HG02678 (cell line): ENCODE results near the gene SF3B6.
"Not testable (repeated sequence)": the region's sequence is repeated elsewhere in the genome, so short reads cannot be mapped to it uniquely, and the experiment has no call there.

ENCODE experiments used
- ATAC-seq: cut with Tn5 transposase; IDR thresholded peaks from one replicate; pipeline ENCODE4 v1.9.1; 2021; ENCODE audit warnings: mild to moderate bottlenecking, moderate library complexity; ENCODE audit not compliant: unreplicated experiment

The SF3B6 gene, protein sequence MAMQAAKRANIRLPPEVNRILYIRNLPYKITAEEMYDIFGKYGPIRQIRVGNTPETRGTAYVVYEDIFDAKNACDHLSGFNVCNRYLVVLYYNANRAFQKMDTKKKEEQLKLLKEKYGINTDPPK

DNA sequence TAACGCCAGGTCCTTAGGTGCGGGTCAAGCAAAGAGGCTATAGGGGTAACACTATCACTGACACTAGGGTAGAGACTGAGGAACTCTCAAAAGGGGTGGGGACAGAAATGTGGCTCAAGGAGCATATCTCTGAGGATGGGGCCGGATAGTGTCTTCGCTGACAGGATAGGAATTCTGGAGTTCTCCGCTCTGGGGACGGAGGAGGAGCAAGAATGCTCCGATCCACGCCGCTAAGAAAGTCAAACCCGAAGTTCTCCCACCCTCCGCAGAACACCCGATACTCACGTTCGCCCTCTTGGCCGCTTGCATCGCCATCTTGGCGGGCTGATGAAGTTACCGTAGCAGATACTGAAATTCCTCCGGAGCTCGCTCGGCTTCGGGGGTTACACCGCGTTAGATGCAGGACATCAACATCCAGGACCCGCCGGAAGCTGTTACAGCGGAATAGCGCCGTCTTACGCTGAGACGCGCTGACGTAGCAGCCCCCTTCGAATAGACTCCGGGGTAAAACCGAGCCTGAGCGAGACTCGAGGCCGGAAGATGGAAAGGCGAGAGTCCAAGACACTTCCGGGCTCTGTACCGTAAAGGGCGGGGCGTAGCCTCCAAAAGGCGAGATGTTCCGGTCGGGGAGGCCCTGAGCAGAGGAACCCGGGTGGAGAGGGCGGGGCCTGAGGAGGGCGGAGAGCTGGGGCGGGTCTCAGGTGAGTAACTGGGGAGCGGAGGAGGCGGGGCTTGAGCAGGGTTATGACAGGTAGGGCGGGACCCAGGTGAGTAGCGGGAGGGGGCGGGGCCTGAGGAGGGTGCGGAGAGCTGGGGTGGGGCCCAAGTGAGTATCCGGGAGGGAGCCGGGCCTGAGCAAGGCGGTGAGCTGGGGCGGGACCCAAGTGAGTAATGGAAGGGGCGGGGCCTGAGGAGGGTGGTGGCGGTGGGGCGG is at the start of gene SF3B6:
TSS of gene SF3B6 (minus strand) at position 412 of the 934 bp plus-strand sequence. CDS start at position 315, 97 bp downstream.
- ATAC-seq = peak; percentile 95

DNA sequence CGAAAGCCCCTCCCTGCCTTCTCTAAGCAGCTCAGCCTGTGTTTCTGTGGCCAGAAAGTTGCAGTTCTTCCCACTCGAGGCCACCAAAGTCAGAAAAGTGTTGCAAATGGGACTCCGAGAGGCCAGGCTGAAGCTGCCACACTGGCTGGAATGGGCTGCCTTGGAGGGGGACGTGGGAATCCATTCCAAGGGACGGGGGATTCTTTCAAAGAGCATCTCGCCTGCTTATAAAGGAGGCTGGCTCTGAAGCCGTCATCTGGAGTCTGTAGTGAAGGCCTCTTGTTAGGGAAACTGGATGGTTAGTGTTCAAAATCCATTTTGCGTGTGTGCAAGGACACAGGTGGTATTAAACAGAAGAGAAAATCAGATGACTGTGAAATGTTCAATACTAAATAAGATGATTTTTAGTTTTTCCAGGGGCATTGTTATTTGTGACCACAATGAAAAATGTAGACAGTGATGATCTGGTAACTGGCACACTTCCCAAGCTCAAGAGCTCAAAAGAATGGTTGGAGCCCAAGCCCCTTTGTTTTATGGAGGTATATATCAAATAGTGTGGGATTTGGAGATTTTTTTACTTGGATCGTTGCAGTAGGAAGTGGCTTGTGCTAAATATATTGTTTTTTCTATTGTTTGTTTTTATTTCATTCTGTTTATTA is 47.9 kb upstream of the SF3B6 start:
- ATAC-seq = peak; percentile 5

DNA sequence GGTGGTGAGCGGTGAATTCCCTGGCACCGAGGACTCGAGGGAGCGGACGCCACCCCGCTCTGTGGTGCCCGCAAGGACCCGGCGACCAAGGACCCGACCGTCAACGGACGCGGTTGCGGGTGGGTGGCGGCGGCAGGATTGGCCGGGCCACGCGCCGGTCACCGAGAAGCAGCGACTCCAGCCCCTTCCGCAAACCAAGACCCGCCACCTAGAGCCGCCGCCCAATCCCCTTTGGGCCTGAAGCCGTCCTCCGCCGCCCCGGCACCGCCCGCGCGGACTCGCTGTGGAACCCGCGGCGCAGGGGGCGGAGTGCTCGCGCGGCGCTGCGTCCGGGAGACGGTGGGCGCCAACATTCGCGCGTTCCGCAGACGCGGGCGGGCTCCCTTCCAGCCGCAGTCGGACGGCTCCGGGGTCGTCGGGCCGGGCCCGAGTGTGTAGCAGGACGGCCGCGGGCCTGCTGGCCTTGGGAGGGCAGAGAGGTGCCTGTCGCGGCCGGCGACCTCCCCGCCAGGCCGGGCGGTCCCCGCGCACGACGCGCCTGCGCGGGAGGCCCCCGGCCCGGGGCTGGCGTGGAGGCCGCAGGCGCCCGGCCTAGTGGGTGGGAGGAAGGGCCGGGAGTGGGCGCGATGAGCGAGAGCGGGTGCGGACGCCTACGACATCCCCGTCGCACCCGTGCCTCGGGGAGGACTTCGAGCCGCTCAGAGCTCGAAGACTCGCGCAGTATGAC is 47.2 kb upstream of the SF3B6 start, which contains the start of the genes FAM228B and PFN4:
TSS of gene FAM228B (plus strand) at position 275 of the 727 bp plus-strand sequence. CDS start 893 bp downstream, outside the sequence.
TSS of gene PFN4 (minus strand) at position 140 of the 727 bp plus-strand sequence. CDS start 799 bp downstream, outside the sequence.
- peak; percentile 90 for ATAC-seq

DNA sequence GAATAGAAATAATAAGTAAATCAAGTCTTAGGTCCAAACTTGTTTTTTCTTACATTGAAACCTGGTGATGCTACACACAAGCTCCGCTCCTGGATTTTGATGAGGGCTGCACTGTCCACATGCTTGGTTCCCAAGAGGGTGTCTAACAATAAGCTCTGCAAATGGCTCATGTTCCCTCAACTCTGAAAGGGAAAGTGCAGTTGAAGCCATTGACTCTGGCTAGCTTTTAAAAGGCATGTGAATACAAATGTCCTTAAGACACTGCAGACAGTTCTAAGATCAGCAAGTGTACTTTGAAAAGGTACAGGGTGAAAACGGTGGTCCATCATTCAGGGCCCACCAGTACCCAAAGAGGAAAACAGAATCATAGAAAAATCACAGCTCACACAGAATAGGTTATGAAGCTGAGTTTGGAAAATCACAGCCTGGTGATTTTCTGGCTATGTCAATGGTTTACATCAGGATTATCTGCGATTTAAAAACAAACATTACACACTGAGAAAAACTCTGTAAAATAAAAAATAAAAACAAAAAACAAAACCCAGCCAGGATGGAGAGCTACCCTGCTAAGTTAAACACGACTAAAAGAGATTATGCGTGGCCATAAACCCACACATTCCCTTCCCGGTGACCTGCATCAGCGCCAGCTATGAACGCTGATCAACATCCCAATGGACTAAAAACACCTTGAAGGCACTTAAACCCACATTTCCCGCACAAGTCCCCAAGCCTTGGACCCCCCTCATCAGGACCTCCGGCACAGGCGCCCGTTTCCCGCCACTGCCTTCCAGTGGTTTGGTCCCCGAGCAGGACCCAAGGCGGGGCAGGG is 46.5 kb upstream of the SF3B6 start:
- no peak for ATAC-seq

DNA sequence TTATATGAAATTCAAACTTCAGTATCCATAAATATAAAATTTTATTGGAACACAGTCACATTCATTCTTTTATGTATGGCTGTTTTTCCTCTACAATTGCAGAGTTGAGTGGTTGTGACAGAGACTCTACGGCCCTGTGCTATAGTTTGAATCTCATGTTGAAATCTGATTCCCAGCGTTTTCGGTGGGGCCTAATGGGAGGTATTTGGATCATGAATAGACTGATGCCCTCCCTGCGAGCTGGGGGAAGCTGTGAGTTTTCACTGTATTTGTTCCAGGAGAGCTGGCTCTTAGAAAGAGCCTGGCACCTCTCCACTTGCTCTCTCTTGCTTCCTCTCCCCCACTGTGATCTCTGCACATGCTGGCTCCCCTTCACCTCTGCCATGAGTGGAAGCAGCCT is 45.3 kb upstream of the SF3B6 start:
- no peak for ATAC-seq

DNA sequence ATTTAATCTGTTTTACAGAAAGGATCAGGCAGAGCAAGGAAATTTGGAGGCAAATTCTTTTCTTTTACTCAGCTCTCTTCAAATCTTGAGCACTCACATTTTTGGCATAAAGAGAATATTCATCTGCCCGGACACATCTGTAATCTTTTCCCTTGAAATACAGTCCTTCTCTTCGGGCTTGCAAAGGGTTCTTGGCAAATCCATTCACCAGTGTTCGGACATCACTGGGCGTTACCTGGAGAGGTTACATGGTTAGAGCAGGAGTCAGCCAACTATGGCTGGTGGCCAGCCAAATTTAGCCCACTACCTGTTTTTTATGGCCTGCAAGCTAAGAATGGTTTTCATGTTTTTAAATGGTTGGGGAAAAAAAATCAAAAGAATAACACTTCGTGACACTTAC is 44.9 kb upstream of the SF3B6 start:
- ATAC-seq = no peak

DNA sequence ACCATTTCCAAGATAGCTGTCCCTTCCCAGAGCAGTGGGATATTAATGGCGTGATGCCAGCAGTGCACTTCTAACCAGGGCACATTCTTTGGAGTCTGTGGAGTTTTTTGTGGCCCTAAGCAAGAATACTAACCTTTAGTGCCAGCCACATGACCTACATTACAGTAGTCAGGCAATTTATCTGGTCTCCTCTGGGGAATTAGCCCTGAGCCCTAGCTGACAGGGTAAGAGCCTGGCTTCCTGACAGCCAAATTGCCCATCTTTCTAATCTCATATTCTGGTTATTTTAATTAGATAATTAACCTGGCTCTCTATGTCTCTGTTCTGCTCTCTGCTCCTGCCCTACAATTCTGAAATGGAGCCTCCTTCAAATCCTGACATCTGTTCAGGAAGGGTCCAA is 41.8 kb upstream of the SF3B6 start:
- ATAC-seq = no peak

DNA sequence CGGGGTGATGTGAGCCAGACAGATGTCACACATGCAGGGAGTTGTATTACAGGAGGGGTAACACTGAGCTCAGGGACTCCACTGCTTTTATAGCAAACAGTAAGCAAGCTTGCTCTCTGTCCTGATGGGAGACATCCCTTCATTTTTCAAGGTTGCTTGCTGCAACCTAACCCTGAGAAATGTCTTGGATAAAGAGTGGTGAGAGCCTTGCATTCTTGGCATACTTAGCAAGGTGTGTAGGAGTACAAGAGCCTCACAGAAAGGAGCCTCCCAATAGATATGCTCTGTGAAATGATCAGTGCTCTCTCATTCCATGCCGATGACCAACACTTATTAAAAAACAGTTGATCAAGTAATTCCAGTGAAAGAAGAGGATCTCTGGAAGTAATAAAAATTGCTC is 38.9 kb upstream of the SF3B6 start:
- ATAC-seq = no peak

DNA sequence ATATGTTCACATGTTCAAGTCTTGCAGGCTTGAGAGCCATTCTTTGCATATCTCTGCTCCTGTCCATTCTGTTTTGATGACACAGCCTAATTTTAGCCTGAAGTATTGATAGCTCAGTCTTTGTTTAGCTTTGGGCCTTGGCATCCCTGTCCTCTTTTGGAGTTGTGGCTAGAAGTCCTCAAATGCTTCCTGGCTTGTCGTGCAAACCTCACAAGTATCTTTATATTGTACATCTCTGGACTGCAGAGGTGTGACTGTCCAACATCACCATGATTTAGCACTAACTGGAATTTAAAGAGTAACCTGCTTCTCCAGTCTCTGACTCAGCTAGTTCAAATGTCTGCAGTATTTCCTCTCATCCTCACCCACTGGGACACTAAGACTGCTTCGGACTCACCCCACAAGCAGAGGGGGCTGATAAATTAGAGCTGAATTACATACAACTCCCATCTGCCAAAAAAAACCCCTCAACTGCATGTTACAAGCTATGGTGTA is 35.3 kb upstream of the SF3B6 start:
- no peak for ATAC-seq

DNA sequence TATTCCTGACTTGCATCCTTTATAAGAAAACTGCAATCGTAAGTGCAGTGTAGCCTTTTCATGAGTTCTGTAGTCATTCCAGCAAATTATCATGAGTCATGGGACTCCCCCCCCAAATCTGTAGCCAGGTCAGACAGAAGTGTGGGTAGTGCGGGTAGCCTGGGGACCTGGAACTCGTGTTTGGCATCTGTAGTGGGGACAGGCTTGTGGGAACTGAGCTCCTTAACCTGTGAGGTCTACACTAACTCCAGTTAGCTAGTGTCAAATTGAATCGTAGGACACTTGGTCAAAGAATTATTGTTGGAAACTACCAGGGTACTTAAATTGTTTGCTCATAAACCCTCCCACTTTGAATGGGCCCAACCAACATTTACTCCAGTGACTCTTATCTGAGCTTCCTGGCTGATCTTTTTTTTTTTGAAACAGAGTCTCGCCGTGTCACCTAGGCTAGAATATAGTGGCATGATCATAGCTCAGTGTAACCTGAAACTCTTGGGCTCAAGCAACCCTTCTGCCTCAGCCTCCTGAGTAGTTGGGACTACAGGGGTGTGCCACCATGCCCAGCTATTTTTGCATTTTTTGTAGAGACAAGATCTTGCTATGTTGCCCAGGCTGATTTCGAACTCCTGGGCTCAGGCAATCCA is 34.7 kb upstream of the SF3B6 start:
- ATAC-seq = no peak

DNA sequence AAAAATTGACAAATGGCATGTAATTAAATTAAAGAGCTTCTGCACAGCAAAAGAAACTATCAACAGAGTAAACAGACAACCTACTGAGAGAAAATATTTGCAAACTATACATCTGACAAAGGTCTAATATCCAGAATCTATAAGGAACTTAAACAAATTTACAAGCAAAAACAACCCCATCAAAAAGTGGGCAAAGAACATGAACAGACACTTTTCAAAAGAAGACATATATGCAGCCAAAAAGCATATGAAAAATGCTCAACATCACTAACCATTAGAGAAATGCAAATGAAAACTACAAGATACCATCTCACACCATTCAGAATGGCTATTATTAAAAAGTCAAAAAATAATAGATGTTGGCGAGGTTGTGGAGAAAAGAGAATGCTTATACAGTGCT is 33.3 kb upstream of the SF3B6 start:
- ATAC-seq = not testable (repeated sequence)

DNA sequence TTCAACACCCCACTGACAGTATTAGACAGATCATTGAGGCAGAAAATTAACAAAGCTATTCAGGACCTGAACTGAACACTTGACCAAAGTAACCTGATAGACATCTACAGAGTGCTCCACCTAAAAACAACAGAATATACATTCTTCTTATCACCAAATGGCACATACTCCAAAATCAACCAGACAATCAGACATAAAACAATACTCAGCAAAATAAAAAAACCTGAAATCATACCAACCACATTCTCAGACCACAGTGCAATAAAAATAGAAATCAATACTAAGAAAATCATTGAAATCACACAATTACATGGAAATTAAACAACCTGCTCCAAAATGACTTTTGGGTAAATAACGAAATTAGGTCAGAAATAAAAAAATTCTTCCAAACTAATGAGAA is 31.2 kb upstream of the SF3B6 start:
- ATAC-seq = no peak

DNA sequence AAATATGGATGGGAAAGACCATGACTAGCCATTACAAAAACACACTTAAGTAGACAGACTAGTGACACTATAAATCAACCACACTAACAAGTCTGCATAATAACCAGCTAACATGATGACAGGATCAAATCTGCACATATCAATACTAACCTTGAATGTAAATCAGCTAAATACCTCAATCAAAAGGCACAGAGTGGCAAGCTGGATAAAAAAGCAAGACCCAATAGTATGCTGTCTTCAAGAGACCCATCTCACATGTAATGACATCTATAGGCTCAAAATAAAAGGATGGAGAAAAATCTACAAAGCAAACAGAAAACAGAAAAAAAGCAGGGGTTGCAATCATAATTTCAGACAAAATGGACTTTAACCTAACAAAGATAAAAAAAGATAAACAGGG is 30.7 kb upstream of the SF3B6 start:
- ATAC-seq = no peak

DNA sequence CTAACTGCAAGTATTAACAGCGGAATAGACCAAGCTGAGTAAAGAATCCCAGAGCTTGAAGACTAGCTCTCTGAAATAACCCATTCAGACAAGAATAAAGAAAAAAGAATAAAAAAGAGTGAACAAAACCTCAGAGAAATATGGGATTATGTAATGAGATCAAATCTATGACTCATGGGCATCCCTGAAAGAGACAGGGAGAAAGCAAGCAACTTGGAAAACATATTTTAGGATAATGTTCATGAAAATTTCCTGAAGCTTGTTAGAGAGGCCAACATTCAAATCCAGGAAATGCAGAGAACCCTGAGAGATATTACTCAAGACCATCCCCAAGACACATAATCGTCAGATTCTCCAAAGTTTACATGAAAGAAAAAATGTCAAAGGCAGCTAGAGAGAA is 29.7 kb upstream of the SF3B6 start:
- ATAC-seq = no peak

DNA sequence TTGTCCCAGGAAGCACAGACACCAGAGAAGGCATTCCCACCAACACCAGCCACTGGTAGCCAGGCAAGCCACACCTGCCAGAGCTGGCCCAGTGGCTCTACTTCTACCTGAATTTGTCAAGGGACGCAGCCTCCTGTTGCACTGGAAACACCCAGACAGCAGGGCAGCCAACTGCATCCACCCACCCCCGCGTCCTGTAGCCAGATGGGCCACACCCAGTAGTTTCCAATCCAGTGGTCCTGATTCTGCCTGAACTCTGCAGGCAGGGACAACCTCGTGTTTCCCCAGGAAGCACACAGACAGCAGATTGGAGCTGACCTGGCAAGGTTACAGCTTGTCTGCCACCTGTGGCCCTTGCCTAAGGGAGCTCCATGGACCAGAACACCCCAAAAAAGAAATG is 28.8 kb upstream of the SF3B6 start:
- ATAC-seq = no peak

DNA sequence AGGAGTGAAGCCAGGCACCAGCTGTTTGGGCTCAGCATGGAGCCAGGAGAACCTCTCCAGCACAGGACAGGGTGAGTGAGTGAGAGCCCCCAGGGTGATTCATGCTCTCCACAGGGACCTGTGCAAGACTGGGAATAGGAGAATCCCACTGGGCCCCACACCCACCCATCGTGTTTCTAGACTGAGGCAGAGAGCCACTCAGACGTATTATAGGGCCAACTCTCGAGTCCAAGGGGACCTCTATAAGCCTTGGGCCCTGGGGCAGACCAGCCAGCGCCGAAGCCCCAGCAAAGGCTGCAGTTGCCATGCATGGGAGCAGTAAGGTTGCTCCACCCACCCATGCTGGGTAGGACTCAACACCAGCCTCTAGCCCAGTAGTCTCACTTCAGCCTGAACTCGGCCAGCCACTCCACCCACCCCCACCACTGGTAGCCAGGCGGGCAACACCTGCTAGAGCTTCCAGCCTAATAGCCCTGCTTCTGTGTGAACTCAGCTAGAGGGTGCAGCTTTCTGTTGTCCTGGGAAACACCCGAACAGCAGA is 28.1 kb upstream of the SF3B6 start:
- ATAC-seq = no peak

DNA sequence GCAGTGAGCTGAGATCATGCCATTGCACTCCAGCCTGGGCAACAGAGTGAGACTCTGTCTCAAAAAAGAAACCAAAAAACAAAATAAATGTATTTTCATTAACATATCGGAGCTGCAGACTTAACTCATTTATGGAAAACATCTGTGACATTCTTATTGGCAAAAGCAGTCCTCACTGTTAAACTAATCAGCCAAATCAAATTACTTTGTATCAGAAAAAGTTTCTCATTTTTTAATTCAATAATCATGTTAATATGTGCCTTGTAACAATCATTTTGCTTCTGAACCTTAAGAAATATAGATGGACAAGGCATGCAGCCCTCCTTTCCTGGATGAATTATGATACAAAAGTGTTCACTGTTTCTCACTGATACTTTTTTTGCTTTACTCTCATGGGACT is 26.6 kb upstream of the SF3B6 start:
- no peak for ATAC-seq

DNA sequence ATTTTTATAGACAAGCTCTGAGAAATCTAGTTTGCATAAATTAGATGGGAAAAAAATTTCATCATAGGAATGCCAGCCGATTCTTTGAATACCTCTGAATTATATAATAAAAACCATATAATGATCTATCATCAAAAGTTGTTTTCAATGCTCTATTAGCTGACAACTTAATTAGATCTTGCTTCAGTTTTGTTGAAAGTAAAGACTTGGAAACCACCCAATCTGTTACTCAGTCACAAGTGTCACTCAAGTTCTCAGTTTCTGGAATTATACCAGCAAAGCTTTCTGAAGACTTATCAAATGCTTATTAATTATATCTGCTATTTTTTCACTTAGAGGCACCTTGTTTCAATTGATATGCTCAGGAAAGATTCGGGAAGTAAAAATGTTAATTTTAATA is 25.9 kb upstream of the SF3B6 start:
- ATAC-seq = no peak

DNA sequence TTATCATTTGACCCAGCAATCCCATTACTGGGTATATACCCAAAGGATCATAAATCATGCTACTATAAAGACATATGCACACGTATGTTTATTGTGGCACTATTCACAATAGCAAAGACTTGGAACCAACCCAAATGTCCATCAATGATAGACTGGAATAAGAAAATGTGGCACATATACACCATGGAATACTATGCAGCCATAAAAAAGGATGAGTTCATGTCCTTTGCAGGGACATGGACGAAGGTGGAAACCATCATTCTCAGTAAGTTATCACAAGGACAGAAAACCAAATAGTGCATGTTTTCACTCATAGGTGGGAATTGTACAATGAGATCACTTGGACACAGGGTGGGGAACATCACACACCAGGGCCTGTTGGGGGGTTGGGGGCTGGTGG is 24.6 kb upstream of the SF3B6 start:
- not testable (repeated sequence) for ATAC-seq
